ENCODE data around the gene DHX16.

The DHX16 gene

GRCh38 chr6:30707281-30707850 is 34.6 kb upstream of the DHX16 start:
- Histone ChIP-seq H3K27ac (no peak overlapping the region), H3K27me3 (ENCODE audit: control insufficient read depth, insufficient read depth, low read length) (no peaks in the 10 kb centered on the region), H3K4me3 (ENCODE audit: low read depth, low read length) (no peak overlapping the region), H2AFZ (no peak overlapping the region), H3K4me1 (no peaks in the 10 kb centered on the region), H3K9me3 (ENCODE audit: control insufficient read depth, low read length) (no peaks in the 10 kb centered on the region), H3K36me3 (ENCODE audit: control insufficient read depth, insufficient read depth, low read length) (no peaks in the 10 kb centered on the region), H3K79me2 (no peaks in the 10 kb centered on the region), H3K9ac (no peak overlapping the region), H3K4me2 (ENCODE audit: low read length) (no peak overlapping the region)
- TF ChIP-seq CTCF (IDR thresholded peaks at IDR 0.05) = no peak

DNA sequence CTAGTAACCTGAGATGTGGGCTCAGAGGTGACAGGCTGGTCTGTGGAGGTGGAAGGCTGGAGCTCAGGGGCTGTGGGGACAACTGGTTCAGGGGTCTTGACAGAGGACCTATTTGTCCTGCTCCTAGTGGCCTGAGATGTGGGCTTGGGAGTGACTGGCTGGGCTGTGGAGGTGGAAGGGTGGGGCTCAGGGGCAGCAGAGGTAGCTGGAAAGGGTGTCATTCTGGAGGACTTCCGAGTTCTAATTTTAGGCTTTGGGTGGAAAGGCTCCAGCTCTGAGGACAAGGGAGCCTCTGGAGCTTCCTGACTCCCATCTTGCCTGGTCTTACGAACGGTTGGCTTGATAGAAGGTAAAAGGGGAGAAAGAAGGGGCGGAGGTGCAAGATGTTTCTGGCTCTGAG is 32.8 kb upstream of the DHX16 start:
- no peaks in the 10 kb centered on the region for H3K4me1 ChIP-seq
- H3K9ac ChIP-seq = no peak overlapping the region
- H3K9me3 ChIP-seq (ENCODE audit: control insufficient read depth, low read length) = no peaks in the 10 kb centered on the region
- H3K27me3 ChIP-seq (ENCODE audit: control insufficient read depth, insufficient read depth, low read length) = no peaks in the 10 kb centered on the region
- no peak for TF ChIP-seq CTCF (IDR thresholded peaks at IDR 0.05)
- H2AFZ ChIP-seq = no peak overlapping the region
- no peak overlapping the region for H3K4me2 ChIP-seq (ENCODE audit: low read length)
- H3K79me2 ChIP-seq = no peaks in the 10 kb centered on the region
- no peaks in the 10 kb centered on the region for H3K36me3 ChIP-seq (ENCODE audit: control insufficient read depth, insufficient read depth, low read length)
- no peak overlapping the region for H3K4me3 ChIP-seq (ENCODE audit: low read depth, low read length)
- no peak overlapping the region for H3K27ac ChIP-seq

GRCh38 chr6:30703821-30704220 is 31.0 kb upstream of the DHX16 start:
- H3K27me3 ChIP-seq (ENCODE audit: control insufficient read depth, insufficient read depth, low read length) = no peaks in the 10 kb centered on the region
- no peak overlapping the region for H3K9ac ChIP-seq
- H3K79me2 ChIP-seq = no peaks in the 10 kb centered on the region
- H2AFZ ChIP-seq = no peak overlapping the region
- no peak overlapping the region for H3K4me2 ChIP-seq (ENCODE audit: low read length)
- H3K4me3 ChIP-seq (ENCODE audit: low read depth, low read length) = no peak overlapping the region
- no peak overlapping the region for H3K27ac ChIP-seq
- H3K4me1 ChIP-seq = no peaks in the 10 kb centered on the region
- no peaks in the 10 kb centered on the region for H3K36me3 ChIP-seq (ENCODE audit: control insufficient read depth, insufficient read depth, low read length)
- TF ChIP-seq CTCF (IDR thresholded peaks at IDR 0.05) = no peak
- H3K9me3 ChIP-seq (ENCODE audit: control insufficient read depth, low read length) = no peaks in the 10 kb centered on the region

DNA sequence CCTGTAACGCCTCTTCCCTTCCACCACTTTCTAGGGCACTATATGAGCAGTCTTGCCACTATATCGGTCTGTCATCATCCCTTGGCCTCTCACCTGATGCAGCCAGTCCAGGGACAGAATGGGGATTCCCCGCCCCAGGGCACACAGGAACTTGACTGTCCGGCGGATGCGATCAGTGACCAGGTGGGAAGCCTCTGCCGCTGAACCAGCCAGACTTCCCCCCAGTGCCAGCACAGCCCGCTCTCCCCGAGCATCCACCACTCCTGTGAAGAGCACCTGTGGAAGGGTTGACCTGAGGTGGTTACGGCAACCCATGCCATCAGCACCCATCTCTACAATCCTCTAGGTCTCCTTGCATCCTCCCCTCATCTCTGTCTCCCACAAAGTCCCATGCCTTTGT is 30.2 kb upstream of the DHX16 start:
- no peak overlapping the region for H3K27ac ChIP-seq
- H3K79me2 ChIP-seq = no peaks in the 10 kb centered on the region
- no peak overlapping the region for H3K4me2 ChIP-seq (ENCODE audit: low read length)
- H3K36me3 ChIP-seq (ENCODE audit: control insufficient read depth, insufficient read depth, low read length) = no peaks in the 10 kb centered on the region
- H3K27me3 ChIP-seq (ENCODE audit: control insufficient read depth, insufficient read depth, low read length) = no peaks in the 10 kb centered on the region
- no peak for TF ChIP-seq CTCF (IDR thresholded peaks at IDR 0.05)
- no peak overlapping the region for H2AFZ ChIP-seq
- H3K9ac ChIP-seq = no peak overlapping the region
- no peak overlapping the region for H3K4me3 ChIP-seq (ENCODE audit: low read depth, low read length)
- H3K4me1 ChIP-seq = no peaks in the 10 kb centered on the region
- H3K9me3 ChIP-seq (ENCODE audit: control insufficient read depth, low read length) = no peaks in the 10 kb centered on the region

GRCh38 chr6:30700340-30700739 is 27.5 kb upstream of the DHX16 start:
- no peaks in the 10 kb centered on the region for H3K9me3 ChIP-seq (ENCODE audit: control insufficient read depth, low read length)
- no peak overlapping the region for H3K4me2 ChIP-seq (ENCODE audit: low read length)
- H2AFZ ChIP-seq = no peak overlapping the region
- H3K27ac ChIP-seq = no peak overlapping the region
- no peaks in the 10 kb centered on the region for H3K36me3 ChIP-seq (ENCODE audit: control insufficient read depth, insufficient read depth, low read length)
- no peaks in the 10 kb centered on the region for H3K4me1 ChIP-seq
- TF ChIP-seq CTCF (IDR thresholded peaks at IDR 0.05) = no peak
- no peak overlapping the region for H3K4me3 ChIP-seq (ENCODE audit: low read depth, low read length)
- H3K79me2 ChIP-seq = no peaks in the 10 kb centered on the region
- no peaks in the 10 kb centered on the region for H3K27me3 ChIP-seq (ENCODE audit: control insufficient read depth, insufficient read depth, low read length)
- H3K9ac ChIP-seq = no peak overlapping the region

All from parathyroid adenoma (tissue), 2 donors.